IMR-90 (cell line): Measurements from ENCODE around the gene AEN. TPM values are rescaled to one million over a fixed set of nuclear protein-coding genes. Genes with fewer than 3 reads are reported as not detected.

ENCODE experiments used
- ATAC-seq: fragments of 200-7000 bp; cut with Tn5 transposase; 2 replicates; pipeline ENCODE4 v1.9.1; 2020; ENCODE audit warnings: low read depth, mild to moderate bottlenecking, moderate library complexity
- BruUV-seq: library from RNA; stranded (reverse); fragments of 400-500 nt; replicated peaks from 2 replicates; lab custom pipeline; 2021; lab: Mats Ljungman, UMichigan
- CTCF ChIA-PET: fragments of 300-600 bp; formaldehyde crosslinking; extraction: SDS; loops from one replicate; lab custom pipeline; 2021; ENCODE audit warnings: antibody characterized with exemption; lab: Yijun Ruan, JAX
- POLR2A ChIA-PET: fragments of 300-600 bp; sonication (Branson Sonifier 250); formaldehyde crosslinking; loops from one replicate; lab custom pipeline; 2022; ENCODE audit warnings: antibody characterized with exemption; ENCODE audit not compliant: unreplicated experiment; lab: Charles Lee
- DNase-seq: peaks from one replicate; pipeline ENCODE4 v3.0.0; 2013
- H2AFZ ChIP-seq: replicated peaks from 2 replicates; pipeline ENCODE3; 2013; ENCODE audit warnings: low read length, mild to moderate bottlenecking; ENCODE audit not compliant: poor library complexity
- H2AK5ac ChIP-seq: 2 replicates; pipeline ENCODE4 v1.6.1; 2013; ENCODE audit warnings: low read depth, low read length, inconsistent platforms
- H2AK9ac ChIP-seq: replicated peaks from 2 replicates; pipeline ENCODE3; 2013; ENCODE audit warnings: mild to moderate bottlenecking, low read depth, low read length, moderate library complexity; ENCODE audit not compliant: poor library complexity
- H2BK120ac ChIP-seq: 2 replicates; pipeline ENCODE4 v1.6.1; 2013; ENCODE audit warnings: low read depth, low read length, inconsistent platforms
- H2BK15ac ChIP-seq: 3 replicates; pipeline ENCODE4 v1.6.1; 2013; ENCODE audit warnings: low read depth, low read length, inconsistent platforms
- H2BK20ac ChIP-seq: 2 replicates; pipeline ENCODE4 v1.6.1; 2013; ENCODE audit warnings: low read depth, mild to moderate bottlenecking, inconsistent platforms, low read length, moderate library complexity
- H2BK5ac ChIP-seq: 2 replicates; pipeline ENCODE4 v1.6.1; 2013; ENCODE audit warnings: mild to moderate bottlenecking, low read depth, low read length, inconsistent platforms; ENCODE audit not compliant: poor library complexity, severe bottlenecking
- H3K14ac ChIP-seq: replicated peaks from 2 replicates; pipeline ENCODE4 v1.6.1; 2013; ENCODE audit warnings: low read depth, low read length, inconsistent platforms
- H3K18ac ChIP-seq: 2 replicates; pipeline ENCODE4 v1.6.1; 2013; ENCODE audit warnings: low read depth, low read length, control low read depth
- H3K23ac ChIP-seq: 2 replicates; pipeline ENCODE4 v1.6.1; 2013; ENCODE audit warnings: low read depth, low read length, inconsistent platforms
- H3K27ac ChIP-seq: 2 replicates; pipeline ENCODE4 v1.5.1; 2013; ENCODE audit warnings: mild to moderate bottlenecking, control low read depth, low read length; ENCODE audit not compliant: insufficient read depth
- H3K27me3 ChIP-seq: 2 replicates; pipeline ENCODE4 v1.6.1; 2013; ENCODE audit warnings: low read length; ENCODE audit not compliant: control insufficient read depth, insufficient read depth
- H3K36me3 ChIP-seq: 2 replicates; pipeline ENCODE4 v1.6.1; 2013; ENCODE audit warnings: low read length, mixed read lengths; ENCODE audit not compliant: control insufficient read depth, insufficient read depth
- H3K4ac ChIP-seq: 2 replicates; pipeline ENCODE4 v1.6.1; 2013; ENCODE audit warnings: low read depth, low read length, inconsistent platforms
- H3K4me1 ChIP-seq: 2 replicates; pipeline ENCODE4 v1.6.1; 2013; ENCODE audit warnings: low read length, mixed read lengths; ENCODE audit not compliant: control insufficient read depth, insufficient read depth
- H3K4me2 ChIP-seq: 2 replicates; pipeline ENCODE4 v1.6.1; 2013; ENCODE audit warnings: low read depth, mild to moderate bottlenecking, control low read depth, low read length, moderate library complexity
- H3K4me3 ChIP-seq: 2 replicates; pipeline ENCODE4 v1.5.1; 2013; ENCODE audit warnings: low read depth, mild to moderate bottlenecking, control low read depth, low read length, moderate library complexity; ENCODE audit not compliant: insufficient read depth
- H3K56ac ChIP-seq: 2 replicates; pipeline ENCODE4 v1.6.1; 2013; ENCODE audit warnings: low read length, inconsistent platforms; ENCODE audit not compliant: insufficient read depth; ENCODE audit errors: extremely low read depth
- H3K79me1 ChIP-seq, 2 experiments: 2 replicates each; pipeline ENCODE4 v1.6.1; 2013; ENCODE audit warnings: low read length in 2 of 2, inconsistent platforms in 1 of 2, low read depth in 1 of 2
- H3K9ac ChIP-seq: 2 replicates; pipeline ENCODE4 v1.6.1; 2013; ENCODE audit warnings: low read depth, low read length, control low read depth
- H3K9me1 ChIP-seq: 2 replicates; pipeline ENCODE4 v1.6.1; 2013; ENCODE audit warnings: low read length, inconsistent platforms; ENCODE audit not compliant: insufficient read depth
- H3K9me3 ChIP-seq: 2 replicates; pipeline ENCODE4 v1.6.1; 2013; ENCODE audit warnings: low read length; ENCODE audit not compliant: control insufficient read depth, insufficient read depth
- H4K20me1 ChIP-seq: 2 replicates; pipeline ENCODE4 v1.6.1; 2013; ENCODE audit warnings: low read length, inconsistent platforms; ENCODE audit not compliant: insufficient read depth
- H4K5ac ChIP-seq: 2 replicates; pipeline ENCODE4 v1.6.1; 2013; ENCODE audit warnings: mild to moderate bottlenecking, low read depth, low read length, control low read depth
- H4K8ac ChIP-seq, 2 experiments: 2 replicates each; pipeline ENCODE4 v1.6.1; 2013; ENCODE audit warnings: low read depth in 2 of 2, low read length in 2 of 2, control low read depth in 1 of 2, inconsistent platforms in 1 of 2
- H4K91ac ChIP-seq: 2 replicates; pipeline ENCODE4 v1.6.1; 2013; ENCODE audit warnings: low read depth, low read length, inconsistent platforms; ENCODE audit not compliant: insufficient read depth
- BHLHE40 ChIP-seq: fragments of 150-350 bp; IDR thresholded peaks from 2 replicates; pipeline ENCODE4 v1.6.1; 2016; ENCODE audit warnings: mild to moderate bottlenecking, low read depth, low read length
- CEBPB ChIP-seq: IDR thresholded peaks from 2 replicates; pipeline ENCODE4 v1.6.1; 2012; ENCODE audit warnings: low read depth, low read length, improper control_type of control experiment
- CHD1 ChIP-seq: IDR thresholded peaks from 2 replicates; pipeline ENCODE4 v1.6.1; 2012; ENCODE audit warnings: low read depth, low read length, improper control_type of control experiment
- CTCF ChIP-seq: conservative IDR thresholded peaks from 2 replicates; pipeline ENCODE4 v1.5.1; 2012; ENCODE audit warnings: mild to moderate bottlenecking, low read depth, low read length, improper control_type of control experiment
- FOS ChIP-seq: fragments of 150-350 bp; IDR thresholded peaks from 2 replicates; pipeline ENCODE4 v1.6.1; 2016; ENCODE audit warnings: low read depth, low read length
- MAZ ChIP-seq: IDR thresholded peaks from 2 replicates; pipeline ENCODE4 v1.6.1; 2012; ENCODE audit warnings: low read depth, mild to moderate bottlenecking, low read length, improper control_type of control experiment, moderate library complexity, borderline replicate concordance
- MXI1 ChIP-seq: IDR thresholded peaks from 2 replicates; pipeline ENCODE4 v1.6.1; 2012; ENCODE audit warnings: low read depth, mild to moderate bottlenecking, low read length, moderate library complexity, borderline replicate concordance
- NFE2L2 ChIP-seq: fragments of 150-350 bp; IDR thresholded peaks from 2 replicates; pipeline ENCODE4 v1.6.1; 2016; ENCODE audit warnings: low read depth, mild to moderate bottlenecking, low read length
- POLR2A ChIP-seq: IDR thresholded peaks from 2 replicates; pipeline ENCODE4 v1.6.1; 2012; ENCODE audit warnings: mild to moderate bottlenecking, low read depth, low read length
- WGBS, 2 experiments: methylation state at CpG; one replicate each; pipeline versions ENCODE4 v1.1.5 to v1.1.7; 2013; ENCODE audit warnings: missing lambda C conversion rate in 2 of 2; ENCODE audit not compliant: insufficient read length in 1 of 2; ENCODE audit errors: extremely low coverage in 2 of 2; 5-methylcytosine and 5-hydroxymethylcytosine counted together
- dilution Hi-C: fragments of 300-500 bp; cut with HindIII; formaldehyde crosslinking; loops from one replicate; pipeline ENCODE4 v1.14.3; 2018; ENCODE audit warnings: low sequenced_read_pairs; ENCODE audit not compliant: unreplicated experiment
- in situ Hi-C: fragments of 300-500 bp; cut with MboI; formaldehyde crosslinking; loops from 3 replicates; pipeline ENCODE4 v1.14.3; 2019; ENCODE audit warnings: low sequenced_read_pairs, inconsistent platforms, mixed read lengths
- intact Hi-C: fragments of 100-400 bp; cut with micrococcal nuclease; formaldehyde crosslinking; loops from 2 replicates; pipeline ENCODE4 v1.10.0; 2022
- polyA plus RNA-seq, 3 experiments: library from polyadenylated mRNA; depleted of rRNA; stranded (reverse); fragments of >200 nt; gene quantifications; 2 replicates each; pipeline ENCODE4 v1.2.3, GENCODE V29; 2012; ENCODE audit warnings: low replicate concordance in 1 of 3
- total RNA-seq: library from RNA; depleted of rRNA; stranded (reverse); fragments of >200 nt; gene quantifications from 2 replicates; pipeline ENCODE4 v1.2.3, GENCODE V29; 2012

Gene AEN
- total and polyA plus RNA-seq, 2 of the 4 experiments (the other 2 are of a cell fraction) = 48.6 to 85.5 TPM

GRCh38 chr15:88624971-88625490 is 3.9 kb downstream of the AEN start:
- dilution Hi-C loops = no loop called here
- no peak overlapping the region for H3K18ac ChIP-seq
- no peak overlapping the region; the same call in 1 of the 2 replicates for H3K23ac ChIP-seq
- H3K4me1 ChIP-seq = peaks cover 29% of the 10 kb centered on the region
- no peak overlapping the region for H3K56ac ChIP-seq
- no peak overlapping the region for H2AK5ac ChIP-seq
- intact Hi-C loops = no loop called here
- no peak overlapping the region for H2AK9ac ChIP-seq
- no peak overlapping the region for H2AFZ ChIP-seq
- DNase-seq (no peak), ATAC-seq (no peak)
- in situ Hi-C loops = no loop called here
- H3K9ac ChIP-seq = 0 out of 2 replicates have a peak overlapping the region, but pooled peaks have one; percentile 13
- no peak overlapping the region for H2BK20ac ChIP-seq
- no peak overlapping the region for H3K27ac ChIP-seq
- peaks cover 16 to 64% of the 10 kb centered on the region in 2 experiments for H3K79me1 ChIP-seq
- H2BK5ac ChIP-seq = no peak overlapping the region
- no peak overlapping the region for H3K4ac ChIP-seq
- peaks cover 41% of the 10 kb centered on the region for H3K36me3 ChIP-seq
- H3K9me3 ChIP-seq = no peaks in the 10 kb centered on the region
- H4K8ac ChIP-seq = no peak overlapping the region
- no peak overlapping the region for H2BK120ac ChIP-seq
- BruUV-seq = no TSS peak
- no peak overlapping the region for H4K5ac ChIP-seq
- ChIA-PET CTCF (interaction anchor here (0.8 to 1.3 kb wide), 2 partner anchors 21 to 200 kb away, joined by 3 to 4 read pairs; no protein-coding TSS in a partner anchor), POLR2A (interaction anchor here (0.6 kb wide), 1 partner anchor 13 kb away, joined by 3 read pairs; no protein-coding TSS in a partner anchor)
- H3K4me3 ChIP-seq = no peak overlapping the region
- TF ChIP-seq POLR2A = no peak
- no peak for TF ChIP-seq BHLHE40
- no peak for TF ChIP-seq NFE2L2
- TF ChIP-seq CEBPB = no peak
- TF ChIP-seq FOS = no peak
- TF ChIP-seq CTCF = no peak
- no peak for TF ChIP-seq CHD1
- no peak for TF ChIP-seq MXI1
- TF ChIP-seq MAZ = no peak
- H3K14ac ChIP-seq = no peak overlapping the region
- WGBS, 2 experiments = no CpG with 5 or more reads among the region's 9 CpGs
- no peak overlapping the region for H2BK15ac ChIP-seq
- no peak overlapping the region for H4K91ac ChIP-seq
- no peaks in the 10 kb centered on the region for H3K27me3 ChIP-seq
- H3K9me1 ChIP-seq = peaks cover 37% of the 10 kb centered on the region
- H3K4me2 ChIP-seq = peak overlapping the region; percentile 20; the same call in 1 of the 2 replicates
- peaks cover 85% of the 10 kb centered on the region for H4K20me1 ChIP-seq
